Trophoblast cell (in vitro differentiated cells and primary cell): ENCODE measurements around the gene TCF23.

Experiments used
- DNase-seq, 2 donors: peaks; one replicate each; pipeline ENCODE4 v3.0.0-alpha.2; 2016
- H2AFZ ChIP-seq: 2 replicates; pipeline ENCODE4 v1.6.1; 2013; ENCODE audit warnings: low read length, moderate library complexity, mild to moderate bottlenecking; ENCODE audit not compliant: insufficient read depth, poor library complexity
- H2AK5ac ChIP-seq: 2 replicates; pipeline ENCODE4 v1.6.1; 2013; ENCODE audit warnings: mild to moderate bottlenecking, low read length
- H2BK120ac ChIP-seq: 2 replicates; pipeline ENCODE4 v1.6.1; 2013; ENCODE audit warnings: low read length, mild to moderate bottlenecking, moderate library complexity; ENCODE audit not compliant: insufficient read depth, poor library complexity
- H2BK12ac ChIP-seq: 2 replicates; pipeline ENCODE4 v1.6.1; 2013; ENCODE audit warnings: mild to moderate bottlenecking, low read length, moderate library complexity
- H2BK5ac ChIP-seq: 2 replicates; pipeline ENCODE4 v1.6.1; 2013; ENCODE audit warnings: low read length, low read depth, moderate library complexity, mild to moderate bottlenecking; ENCODE audit not compliant: poor library complexity
- H3K14ac ChIP-seq: 2 replicates; pipeline ENCODE4 v1.6.1; 2013; ENCODE audit warnings: mild to moderate bottlenecking, low read length
- H3K18ac ChIP-seq: 2 replicates; pipeline ENCODE4 v1.6.1; 2013; ENCODE audit warnings: mild to moderate bottlenecking, low read length
- H3K23ac ChIP-seq: 2 replicates; pipeline ENCODE4 v1.6.1; 2013; ENCODE audit warnings: low read length
- H3K27ac ChIP-seq: 2 replicates; pipeline ENCODE4 v1.5.1; 2013; ENCODE audit warnings: low read depth, mild to moderate bottlenecking, inconsistent platforms, low read length, moderate library complexity
- H3K27me3 ChIP-seq: 2 replicates; pipeline ENCODE4 v1.6.1; 2013; ENCODE audit warnings: inconsistent platforms, mild to moderate bottlenecking, low read length, moderate library complexity; ENCODE audit not compliant: insufficient read depth
- H3K36me3 ChIP-seq, 2 experiments: 1 replicate in 1 of 2; 2 replicates in 1 of 2; pipeline ENCODE4 v1.6.1; 2013; ENCODE audit warnings: low read length in 2 of 2, mild to moderate bottlenecking in 2 of 2, moderate library complexity in 1 of 2; ENCODE audit not compliant: insufficient read depth in 2 of 2, control insufficient read depth in 1 of 2
- H3K4ac ChIP-seq: 2 replicates; pipeline ENCODE4 v1.6.1; 2013; ENCODE audit warnings: low read depth, mild to moderate bottlenecking, low read length, moderate library complexity
- H3K4me1 ChIP-seq, 2 experiments: 1 replicate in 1 of 2; 2 replicates in 1 of 2; pipeline ENCODE4 v1.6.1; 2013; ENCODE audit warnings: low read length in 2 of 2, mild to moderate bottlenecking in 2 of 2, moderate library complexity in 1 of 2; ENCODE audit not compliant: insufficient read depth in 2 of 2, control insufficient read depth in 1 of 2
- H3K4me2 ChIP-seq: 2 replicates; pipeline ENCODE4 v1.6.1; 2013; ENCODE audit warnings: inconsistent platforms, mild to moderate bottlenecking, low read length, moderate library complexity
- H3K4me3 ChIP-seq: 2 replicates; pipeline ENCODE4 v1.5.1; 2013; ENCODE audit warnings: mild to moderate bottlenecking, low read depth, low read length, inconsistent platforms
- H3K79me1 ChIP-seq: one replicate; pipeline ENCODE4 v1.6.1; 2013; ENCODE audit warnings: low read length
- H3K79me2 ChIP-seq: 2 replicates; pipeline ENCODE4 v1.6.1; 2013; ENCODE audit warnings: low read length, mild to moderate bottlenecking; ENCODE audit not compliant: control insufficient read depth, insufficient read depth, poor library complexity
- H3K9ac ChIP-seq: 2 replicates; pipeline ENCODE4 v1.6.1; 2013; ENCODE audit warnings: mild to moderate bottlenecking, low read length
- H3K9me3 ChIP-seq: 2 replicates; pipeline ENCODE4 v1.6.1; 2013; ENCODE audit warnings: low read depth, mild to moderate bottlenecking, control low read depth, inconsistent platforms, low read length; ENCODE audit not compliant: insufficient read depth
- H4K12ac ChIP-seq: 2 replicates; pipeline ENCODE4 v1.6.1; 2013; ENCODE audit warnings: low read depth, mild to moderate bottlenecking, low read length, moderate library complexity
- H4K8ac ChIP-seq: 2 replicates; pipeline ENCODE4 v1.6.1; 2013; ENCODE audit warnings: low read depth, mild to moderate bottlenecking, low read length, moderate library complexity
- H4K91ac ChIP-seq: one replicate; pipeline ENCODE4 v1.6.1; 2013; ENCODE audit warnings: low read depth, mild to moderate bottlenecking, low read length, moderate library complexity
- WGBS: extraction: QIAGEN DNeasy Blood & Tissue Kit; methylation state at CpG from one replicate; pipeline ENCODE4 v1.1.7; 2013; ENCODE audit warnings: missing lambda C conversion rate; ENCODE audit not compliant: insufficient read length, insufficient coverage; ENCODE audit errors: extremely low coverage; 5-methylcytosine and 5-hydroxymethylcytosine counted together

Gene TCF23

DNA sequence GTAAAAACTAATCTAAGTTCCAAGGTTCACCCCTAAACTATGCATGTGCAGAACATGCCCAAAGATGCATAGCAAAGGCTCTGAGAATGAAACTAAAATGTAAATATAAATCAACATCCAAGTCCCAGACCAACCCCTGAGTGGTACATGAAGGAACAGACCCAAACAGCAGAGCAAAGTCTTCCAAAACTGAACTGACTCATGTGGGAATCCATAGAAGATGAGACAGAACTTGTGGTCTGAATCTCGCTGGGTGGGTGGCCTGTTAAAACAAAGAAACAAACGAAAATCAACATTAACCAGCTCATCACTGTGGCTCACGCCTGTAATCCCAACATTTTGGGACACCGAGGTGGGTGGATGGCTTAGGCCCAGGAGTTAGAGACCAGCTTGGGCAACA, 33.5 kb downstream of the TCF23 start:
- Histone ChIP-seq H2AK5ac (no peak overlapping the region), H2BK12ac (no peak overlapping the region), H3K23ac (no peak overlapping the region), H3K9me3 (no peaks in the 10 kb centered on the region), H2AFZ (no peak overlapping the region), H4K12ac (no peak overlapping the region), H3K9ac (no peak overlapping the region), H4K8ac (no peak overlapping the region), H3K79me2 (no peaks in the 10 kb centered on the region), H3K79me1 (no peaks in the 10 kb centered on the region), H4K91ac (no peak overlapping the region), H3K18ac (no peak overlapping the region), H3K4me3 (no peak overlapping the region), H2BK5ac (no peak overlapping the region), H3K14ac (no peak overlapping the region), H3K4me1 (peaks cover 0 to 4% of the 10 kb centered on the region in 2 experiments), H3K36me3 (no peaks in the 10 kb centered on the region), H2BK120ac (no peak overlapping the region), H3K4me2 (no peak overlapping the region), H3K27me3 (no peaks in the 10 kb centered on the region), H3K27ac (no peak overlapping the region), H3K4ac (no peak overlapping the region)
- no peak for DNase-seq
- WGBS: no CpG with 5 or more reads among the region's 4 CpGs

DNA sequence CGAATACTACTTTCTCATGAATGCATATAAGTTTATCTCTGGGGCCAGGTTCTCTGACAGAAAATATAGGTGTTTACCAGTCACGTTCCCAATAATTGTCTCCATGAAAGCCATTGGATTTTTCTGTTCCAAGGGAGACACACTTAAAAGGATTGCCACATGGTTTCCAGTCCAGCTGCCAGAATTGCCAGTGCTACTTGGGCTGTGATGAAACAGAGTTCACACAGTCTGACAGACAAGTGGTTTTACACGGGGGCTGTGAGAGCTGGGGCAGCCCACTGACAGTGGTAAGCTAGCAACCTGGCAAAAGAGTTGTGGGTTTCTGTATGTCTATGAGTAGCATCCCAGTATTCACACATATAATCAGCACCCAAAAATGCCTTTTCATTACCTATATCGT, 35.3 kb downstream of the TCF23 start:
- H4K91ac ChIP-seq: peak overlapping the region; percentile 72
- no CpG with 5 or more reads among the region's 4 CpGs for WGBS
- no peak overlapping the region for H3K14ac ChIP-seq
- no peak overlapping the region for H3K23ac ChIP-seq
- peak; percentile 26 to 63 for DNase-seq
- H3K4me1 ChIP-seq: peaks cover 0 to 4% of the 10 kb centered on the region in 2 experiments
- no peak overlapping the region for H2BK12ac ChIP-seq
- H3K79me1 ChIP-seq: no peaks in the 10 kb centered on the region
- no peak overlapping the region for H4K8ac ChIP-seq
- no peak overlapping the region for H3K4ac ChIP-seq
- H4K12ac ChIP-seq: no peak overlapping the region
- no peak overlapping the region for H2AFZ ChIP-seq
- H2BK5ac ChIP-seq: no peak overlapping the region
- no peaks in the 10 kb centered on the region for H3K79me2 ChIP-seq
- H3K36me3 ChIP-seq: no peaks in the 10 kb centered on the region
- H2AK5ac ChIP-seq: no peak overlapping the region
- H3K9me3 ChIP-seq: no peaks in the 10 kb centered on the region
- H2BK120ac ChIP-seq: no peak overlapping the region
- no peak overlapping the region for H3K9ac ChIP-seq
- no peak overlapping the region for H3K18ac ChIP-seq
- no peak overlapping the region for H3K4me3 ChIP-seq
- H3K4me2 ChIP-seq: no peak overlapping the region
- H3K27ac ChIP-seq: no peak overlapping the region
- H3K27me3 ChIP-seq: no peaks in the 10 kb centered on the region

DNA sequence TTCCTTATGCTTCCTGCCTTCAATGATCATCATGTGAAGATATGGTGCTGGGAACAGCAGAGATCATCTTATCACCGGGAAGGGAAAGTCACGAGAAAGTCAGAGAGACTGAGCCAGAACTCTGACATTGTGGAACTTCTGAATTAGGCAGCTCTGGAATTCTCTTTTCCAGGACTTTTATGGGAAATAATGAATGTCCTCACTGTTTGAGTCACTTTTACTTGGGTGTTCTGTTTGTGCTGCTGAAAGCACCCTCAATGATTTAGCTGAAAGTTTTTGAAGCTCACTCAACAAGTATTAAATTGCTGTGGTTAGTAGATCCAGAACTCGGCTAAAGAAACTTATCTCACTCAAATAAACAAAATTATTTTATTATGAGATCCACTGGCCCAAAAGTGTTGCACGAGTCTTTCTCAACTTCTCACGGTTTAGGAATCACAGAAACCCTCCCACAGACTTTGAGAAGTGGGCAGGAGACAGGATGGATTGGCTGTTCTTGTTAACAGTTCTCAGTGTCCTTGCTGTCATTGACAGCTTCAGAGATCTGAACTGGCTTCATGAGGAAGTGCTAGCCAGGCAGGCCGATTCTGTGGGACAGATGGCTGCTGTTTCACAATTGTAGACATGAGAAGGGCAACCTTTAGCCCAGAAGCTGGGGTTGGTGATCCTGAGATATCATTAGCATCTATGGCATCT, 36.7 kb downstream of the TCF23 start:
- no peak overlapping the region for H3K4me2 ChIP-seq

DNA sequence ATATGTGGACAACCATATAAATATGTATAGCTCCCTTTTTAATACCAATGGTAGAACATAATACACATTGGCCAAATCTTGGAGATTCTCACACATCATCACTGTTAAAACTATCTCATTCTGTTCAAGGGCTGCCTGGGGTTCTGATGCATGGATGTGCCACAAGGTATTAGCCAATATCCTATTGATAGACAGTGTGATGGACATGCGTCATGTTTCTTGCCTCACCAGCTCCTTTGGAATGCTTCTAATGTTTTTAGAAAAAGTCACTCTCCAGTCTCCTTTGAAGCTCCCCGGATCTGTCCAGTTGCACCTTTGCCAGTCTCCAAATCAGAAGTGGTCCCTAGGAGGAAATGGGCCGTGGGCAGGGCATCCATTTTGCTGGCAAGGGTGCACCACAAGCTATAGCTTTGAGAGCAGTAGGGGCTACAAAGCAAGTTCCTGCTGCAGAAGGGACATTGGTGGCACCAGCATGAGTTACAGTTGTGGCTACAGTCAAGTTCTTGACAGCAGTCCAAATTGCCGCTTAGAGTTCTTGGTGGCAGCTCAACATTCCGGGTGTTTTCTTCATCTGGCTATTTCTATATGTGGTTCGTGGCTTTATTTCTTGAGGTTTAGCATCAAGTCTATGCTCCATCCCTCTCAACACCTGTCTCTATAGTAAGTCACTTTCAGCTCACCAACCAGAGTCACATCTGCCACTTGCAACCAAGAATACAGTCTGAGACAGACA, 38.0 kb downstream of the TCF23 start:
- Histone ChIP-seq H3K79me2 (no peaks in the 10 kb centered on the region), H3K36me3 (no peaks in the 10 kb centered on the region), H3K27me3 (no peaks in the 10 kb centered on the region), H2AK5ac (no peak overlapping the region), H2AFZ (no peak overlapping the region), H3K18ac (no peak overlapping the region), H3K23ac (no peak overlapping the region), H3K4ac (no peak overlapping the region), H3K9ac (no peak overlapping the region), H3K79me1 (no peaks in the 10 kb centered on the region), H3K4me3 (no peak overlapping the region), H3K4me1 (peaks cover 0 to 4% of the 10 kb centered on the region in 2 experiments), H4K8ac (no peak overlapping the region), H4K91ac (no peak overlapping the region), H3K27ac (no peak overlapping the region), H3K9me3 (no peaks in the 10 kb centered on the region), H3K4me2 (no peak overlapping the region), H2BK120ac (no peak overlapping the region), H2BK12ac (no peak overlapping the region), H2BK5ac (no peak overlapping the region), H4K12ac (no peak overlapping the region), H3K14ac (no peak overlapping the region)
- no CpG with 5 or more reads among the region's 6 CpGs for WGBS
- DNase-seq: peak; percentile 76 to 88

More for the DNA sequence above, 36.7 kb downstream of the TCF23 start:
- H4K8ac ChIP-seq: no peak overlapping the region
- H2BK12ac ChIP-seq: no peak overlapping the region
- no peak overlapping the region for H3K14ac ChIP-seq
- no peak overlapping the region for H3K18ac ChIP-seq
- no CpG with 5 or more reads among the region's 6 CpGs for WGBS
- no peaks in the 10 kb centered on the region for H3K79me1 ChIP-seq
- H3K9me3 ChIP-seq: no peaks in the 10 kb centered on the region
- H3K23ac ChIP-seq: no peak overlapping the region
- H3K27me3 ChIP-seq: no peaks in the 10 kb centered on the region
- DNase-seq: peak; percentile 92 to 97
- no peak overlapping the region for H4K12ac ChIP-seq
- no peak overlapping the region for H2BK5ac ChIP-seq
- H3K36me3 ChIP-seq: no peaks in the 10 kb centered on the region
- no peak overlapping the region for H3K4ac ChIP-seq
- H3K4me3 ChIP-seq: no peak overlapping the region
- H3K27ac ChIP-seq: peak overlapping the region; percentile 34
- no peak overlapping the region for H2BK120ac ChIP-seq
- H2AFZ ChIP-seq: no peak overlapping the region
- H3K79me2 ChIP-seq: no peaks in the 10 kb centered on the region
- H3K4me1 ChIP-seq: peaks cover 0 to 4% of the 10 kb centered on the region in 2 experiments
- no peak overlapping the region for H4K91ac ChIP-seq
- H2AK5ac ChIP-seq: no peak overlapping the region
- no peak overlapping the region for H3K9ac ChIP-seq
